Ovary (tissue), 3 donors: ENCODE data around the gene SLC7A6OS.

Source experiments
- POLR2A ChIP-seq: fragments of 450-650 bp; IDR thresholded peaks from one replicate; pipeline ENCODE4 v1.6.1; 2017; ENCODE audit warnings: antibody characterized with exemption, mild to moderate bottlenecking, moderate library complexity
- TF ChIP-seq, protein P1 (sequence below), 3 donors: fragments of 450-650 bp in 2 of 3; fragments of 200-600 bp in 1 of 3; IDR thresholded peaks; one replicate each; pipeline versions ENCODE4 v1.5.1 to v1.8.0; 2016 to 2022; ENCODE audit warnings: antibody characterized with exemption in 3 of 3, mild to moderate bottlenecking in 1 of 3
- donor health status: DM: no; HTN: no; CAD: no.

GRCh38 chr16:68299571-68300453 lies 10.9 kb downstream of the SLC7A6OS start:
- TF ChIP-seq, protein P1, sequence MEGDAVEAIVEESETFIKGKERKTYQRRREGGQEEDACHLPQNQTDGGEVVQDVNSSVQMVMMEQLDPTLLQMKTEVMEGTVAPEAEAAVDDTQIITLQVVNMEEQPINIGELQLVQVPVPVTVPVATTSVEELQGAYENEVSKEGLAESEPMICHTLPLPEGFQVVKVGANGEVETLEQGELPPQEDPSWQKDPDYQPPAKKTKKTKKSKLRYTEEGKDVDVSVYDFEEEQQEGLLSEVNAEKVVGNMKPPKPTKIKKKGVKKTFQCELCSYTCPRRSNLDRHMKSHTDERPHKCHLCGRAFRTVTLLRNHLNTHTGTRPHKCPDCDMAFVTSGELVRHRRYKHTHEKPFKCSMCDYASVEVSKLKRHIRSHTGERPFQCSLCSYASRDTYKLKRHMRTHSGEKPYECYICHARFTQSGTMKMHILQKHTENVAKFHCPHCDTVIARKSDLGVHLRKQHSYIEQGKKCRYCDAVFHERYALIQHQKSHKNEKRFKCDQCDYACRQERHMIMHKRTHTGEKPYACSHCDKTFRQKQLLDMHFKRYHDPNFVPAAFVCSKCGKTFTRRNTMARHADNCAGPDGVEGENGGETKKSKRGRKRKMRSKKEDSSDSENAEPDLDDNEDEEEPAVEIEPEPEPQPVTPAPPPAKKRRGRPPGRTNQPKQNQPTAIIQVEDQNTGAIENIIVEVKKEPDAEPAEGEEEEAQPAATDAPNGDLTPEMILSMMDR (IDR thresholded peaks at IDR 0.05) = no peak
- TF ChIP-seq POLR2A = no peak
